DND-41 (cell line): ENCODE measurements around the gene NOS2.
"Not testable (repeated sequence)": the region's sequence is repeated elsewhere in the genome, so short reads cannot be mapped to it uniquely, and the experiment has no call there.

Experiments
- ATAC-seq: fragments of 200-7000 bp; cut with Tn5 transposase; 3 replicates; pipeline ENCODE4 v1.9.1; 2021; ENCODE audit warnings: low read depth; ENCODE audit not compliant: insufficient read depth
- DNase-seq: peaks from one replicate; pipeline ENCODE4 v3.0.0-alpha.2; 2020
- H2AFZ ChIP-seq: 2 replicates; pipeline ENCODE4 v1.6.0; 2012; ENCODE audit warnings: low read depth, low read length
- H3K27ac ChIP-seq: 2 replicates; pipeline ENCODE4 v1.5.1; 2012; ENCODE audit warnings: low read length, inconsistent platforms
- H3K27me3 ChIP-seq: fragments of 200-600 bp; sonication (generic); 2 replicates; pipeline ENCODE4 v1.6.0; 2012; ENCODE audit warnings: low read length, mild to moderate bottlenecking, inconsistent platforms; ENCODE audit not compliant: insufficient read depth, poor library complexity
- H3K36me3 ChIP-seq: 2 replicates; pipeline ENCODE4 v1.5.1; 2012; ENCODE audit warnings: low read length, inconsistent platforms; ENCODE audit not compliant: insufficient read depth
- H3K4me1 ChIP-seq: 2 replicates; pipeline ENCODE4 v1.5.1; 2012; ENCODE audit warnings: mild to moderate bottlenecking, low read length; ENCODE audit not compliant: insufficient read depth
- H3K4me2 ChIP-seq: 2 replicates; pipeline ENCODE4 v1.6.0; 2012; ENCODE audit warnings: mild to moderate bottlenecking, moderate library complexity, low read length, inconsistent platforms; ENCODE audit not compliant: insufficient read depth
- H3K4me3 ChIP-seq, 2 experiments: fragments of 200-600 bp in 1 of 2; shearing (Covaris generic) in 1 of 2; 2 replicates each; pipeline ENCODE4 v1.5.1; 2012 to 2016; ENCODE audit warnings: inconsistent platforms in 2 of 2, low read length in 2 of 2, mild to moderate bottlenecking in 2 of 2, low read depth in 1 of 2, moderate library complexity in 1 of 2
- H3K79me2 ChIP-seq: 2 replicates; pipeline ENCODE4 v1.6.0; 2012; ENCODE audit warnings: low read length, inconsistent platforms; ENCODE audit not compliant: insufficient read depth
- H3K9ac ChIP-seq: 2 replicates; pipeline ENCODE4 v1.6.0; 2012; ENCODE audit warnings: low read depth, mild to moderate bottlenecking, inconsistent platforms, low read length, moderate library complexity
- H3K9me3 ChIP-seq: 2 replicates; pipeline ENCODE4 v1.5.1; 2012; ENCODE audit warnings: low read length, moderate library complexity, mild to moderate bottlenecking, inconsistent platforms; ENCODE audit not compliant: insufficient read depth, severe bottlenecking
- H4K20me1 ChIP-seq: 2 replicates; pipeline ENCODE4 v1.6.0; 2012; ENCODE audit warnings: low read length; ENCODE audit not compliant: insufficient read depth
- EZH2 ChIP-seq: IDR thresholded peaks from 3 replicates; pipeline ENCODE4 v1.6.1; 2012; ENCODE audit warnings: borderline replicate concordance, low read depth, mild to moderate bottlenecking, moderate library complexity, low read length, inconsistent platforms; ENCODE audit not compliant: severe bottlenecking
- TF ChIP-seq, protein P1 (sequence below): IDR thresholded peaks from 2 replicates; pipeline ENCODE4 v1.5.1; 2012; ENCODE audit warnings: borderline replicate concordance, low read length, moderate library complexity, mild to moderate bottlenecking; ENCODE audit not compliant: poor library complexity, severe bottlenecking; ENCODE audit errors: extremely low read depth

NOS2 gene

DNA sequence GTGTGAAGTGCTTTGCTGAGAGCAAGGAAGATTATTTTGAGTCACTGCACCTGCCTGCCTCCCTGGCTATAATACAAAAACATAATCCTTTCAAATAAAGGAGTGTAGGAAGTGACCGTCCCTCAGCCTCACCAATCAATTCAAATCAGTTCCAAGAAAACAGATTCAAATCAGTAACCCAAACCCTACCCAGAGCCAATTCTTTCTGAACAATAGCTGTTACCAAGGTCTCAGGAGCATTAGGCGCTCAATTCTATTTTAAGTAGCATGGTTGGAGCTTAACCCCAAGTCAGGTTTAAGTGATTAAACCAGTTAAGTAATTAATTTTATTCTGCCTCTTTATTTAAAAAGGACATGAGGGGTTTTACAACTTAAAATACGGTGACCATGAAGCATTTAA is 38.3 kb upstream of the NOS2 start:
- not testable (repeated sequence) for H3K36me3 ChIP-seq, H3K9me3 ChIP-seq, H3K9ac ChIP-seq, H3K4me1 ChIP-seq, H3K27ac ChIP-seq, H2AFZ ChIP-seq, DNase-seq, H3K79me2 ChIP-seq, H3K4me3 ChIP-seq, H3K4me2 ChIP-seq, H4K20me1 ChIP-seq, H3K27me3 ChIP-seq, ATAC-seq

DNA sequence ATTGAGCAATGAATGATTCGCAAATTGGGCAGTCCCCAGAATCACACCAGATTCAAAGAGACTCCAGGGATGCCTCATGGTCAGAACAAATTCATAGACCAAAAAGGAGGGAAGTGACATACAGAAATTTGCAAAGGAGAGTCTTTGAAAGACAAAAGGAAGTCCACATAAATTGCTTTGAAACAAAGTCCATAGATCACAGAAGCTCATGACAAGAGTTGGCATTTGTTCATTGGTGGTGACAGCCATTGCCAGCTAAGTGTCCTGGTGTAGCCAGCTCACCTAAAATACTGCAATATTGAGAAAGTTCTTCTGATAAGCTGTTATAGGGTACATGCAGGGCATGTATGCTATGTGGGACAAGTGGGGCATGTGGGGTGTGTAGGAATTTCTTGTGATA is 37.4 kb upstream of the NOS2 start:
- not testable (repeated sequence) for H3K79me2 ChIP-seq, H3K4me2 ChIP-seq, H4K20me1 ChIP-seq, H3K27ac ChIP-seq, DNase-seq, H3K4me1 ChIP-seq, H3K4me3 ChIP-seq, H3K9me3 ChIP-seq, H3K36me3 ChIP-seq, ATAC-seq, H2AFZ ChIP-seq, H3K27me3 ChIP-seq, H3K9ac ChIP-seq

DNA sequence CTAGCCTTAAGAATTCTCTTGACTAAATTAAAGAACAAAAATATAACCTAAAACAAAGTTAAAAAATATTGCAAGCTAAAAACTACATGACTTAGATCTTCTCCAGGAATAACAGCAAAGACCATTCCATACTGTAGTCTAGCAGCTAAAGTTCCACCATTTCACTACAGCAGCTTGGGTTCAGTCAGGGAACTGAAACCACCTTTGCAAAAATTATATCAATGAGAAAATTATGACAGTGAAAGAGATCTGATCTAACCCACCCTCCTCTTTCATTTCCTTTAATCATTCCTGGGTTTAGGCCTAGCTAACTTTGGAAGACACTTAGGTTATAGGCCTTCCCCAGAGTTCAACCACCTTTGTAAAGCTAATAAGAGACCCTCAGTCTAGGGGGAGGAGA is 36.3 kb upstream of the NOS2 start:
- H3K27ac ChIP-seq = no peak overlapping the region
- H3K9ac ChIP-seq = no peak overlapping the region
- H3K9me3 ChIP-seq = peaks cover 2% of the 10 kb centered on the region
- H3K4me3 ChIP-seq = no peak overlapping the region
- H3K27me3 ChIP-seq = peaks cover 3% of the 10 kb centered on the region
- H3K36me3 ChIP-seq = no peaks in the 10 kb centered on the region
- H3K4me2 ChIP-seq = no peak overlapping the region
- no peak overlapping the region for H2AFZ ChIP-seq
- no peaks in the 10 kb centered on the region for H3K79me2 ChIP-seq
- DNase-seq (no peak), ATAC-seq (no peak)
- H3K4me1 ChIP-seq = no peaks in the 10 kb centered on the region
- TF ChIP-seq, protein P1, sequence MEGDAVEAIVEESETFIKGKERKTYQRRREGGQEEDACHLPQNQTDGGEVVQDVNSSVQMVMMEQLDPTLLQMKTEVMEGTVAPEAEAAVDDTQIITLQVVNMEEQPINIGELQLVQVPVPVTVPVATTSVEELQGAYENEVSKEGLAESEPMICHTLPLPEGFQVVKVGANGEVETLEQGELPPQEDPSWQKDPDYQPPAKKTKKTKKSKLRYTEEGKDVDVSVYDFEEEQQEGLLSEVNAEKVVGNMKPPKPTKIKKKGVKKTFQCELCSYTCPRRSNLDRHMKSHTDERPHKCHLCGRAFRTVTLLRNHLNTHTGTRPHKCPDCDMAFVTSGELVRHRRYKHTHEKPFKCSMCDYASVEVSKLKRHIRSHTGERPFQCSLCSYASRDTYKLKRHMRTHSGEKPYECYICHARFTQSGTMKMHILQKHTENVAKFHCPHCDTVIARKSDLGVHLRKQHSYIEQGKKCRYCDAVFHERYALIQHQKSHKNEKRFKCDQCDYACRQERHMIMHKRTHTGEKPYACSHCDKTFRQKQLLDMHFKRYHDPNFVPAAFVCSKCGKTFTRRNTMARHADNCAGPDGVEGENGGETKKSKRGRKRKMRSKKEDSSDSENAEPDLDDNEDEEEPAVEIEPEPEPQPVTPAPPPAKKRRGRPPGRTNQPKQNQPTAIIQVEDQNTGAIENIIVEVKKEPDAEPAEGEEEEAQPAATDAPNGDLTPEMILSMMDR = no peak
- TF ChIP-seq EZH2 = no peak
- H4K20me1 ChIP-seq = no peaks in the 10 kb centered on the region

DNA sequence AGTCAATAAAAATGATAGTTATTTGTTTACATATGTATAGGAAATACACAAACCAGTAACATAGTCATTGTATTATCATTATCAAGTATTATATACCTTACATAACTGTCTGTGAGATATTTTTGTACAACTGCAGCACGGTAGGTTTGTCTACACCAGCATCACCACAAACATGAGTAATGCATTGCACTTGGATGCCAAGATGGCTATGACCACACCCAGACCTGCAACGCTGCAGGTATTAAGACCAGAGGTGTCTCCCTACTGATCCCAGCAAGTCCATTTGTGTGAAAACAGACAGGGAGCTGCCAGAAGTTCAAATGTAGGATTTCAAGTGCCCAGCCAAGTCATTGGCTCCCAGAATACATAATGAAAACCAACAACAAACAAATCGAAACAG is 34.2 kb upstream of the NOS2 start:
- H3K9ac ChIP-seq = no peak overlapping the region
- no peaks in the 10 kb centered on the region for H4K20me1 ChIP-seq
- H3K4me1 ChIP-seq = no peaks in the 10 kb centered on the region
- H3K4me2 ChIP-seq = no peak overlapping the region
- H3K9me3 ChIP-seq = peaks cover 2% of the 10 kb centered on the region
- H3K27me3 ChIP-seq = peaks cover 3% of the 10 kb centered on the region
- no peak for TF ChIP-seq EZH2
- TF ChIP-seq, protein P1 = no peak
- DNase-seq (no peak), ATAC-seq (no peak)
- no peaks in the 10 kb centered on the region for H3K79me2 ChIP-seq
- H2AFZ ChIP-seq = no peak overlapping the region
- H3K4me3 ChIP-seq = no peak overlapping the region
- no peak overlapping the region for H3K27ac ChIP-seq
- H3K36me3 ChIP-seq = no peaks in the 10 kb centered on the region
